ENCODE data around the gene PIAS2. TPM values are rescaled to one million over a fixed set of nuclear protein-coding genes. Genes with fewer than 3 reads are reported as not detected.
"Not testable (repeated sequence)": the region's sequence is repeated elsewhere in the genome, so short reads cannot be mapped to it uniquely, and the experiment has no call there.

Gene PIAS2
- total RNA-seq, 2 donors from 2014 or later, result 16.3 to 35.2 TPM

DNA sequence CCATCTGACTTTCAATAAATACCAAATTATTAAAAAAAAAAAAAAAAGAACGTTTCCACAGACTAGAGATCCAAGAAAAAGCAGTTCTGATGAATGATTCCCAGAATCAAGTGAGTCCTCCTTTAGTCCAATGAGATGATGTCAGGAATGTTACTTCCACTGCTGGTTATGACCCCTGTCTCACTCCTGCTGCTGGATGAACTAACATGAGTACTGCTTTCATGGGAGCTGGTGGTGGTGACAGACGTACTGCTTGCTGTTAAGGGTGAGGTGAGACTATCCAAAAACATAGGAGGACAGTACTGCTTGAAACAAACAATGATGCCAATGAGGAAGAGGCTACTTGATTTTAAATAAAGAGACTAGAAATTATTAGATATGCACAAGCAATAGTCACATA is 105.0 kb downstream of the PIAS2 start:
- intact Hi-C loops (cut with DNase I), result no loop called here
- WGBS, result 74% methylated on average over 2 of the region's 2 CpGs
- Histone ChIP-seq H3K27ac (no peak overlapping the region), H3K9me3 (no peaks in the 10 kb centered on the region), H3K36me3 (no peaks in the 10 kb centered on the region), H3K4me1 (replicated peaks) (peaks cover 7% of the 10 kb centered on the region), H3K27me3 (replicated peaks; ENCODE audit: insufficient read depth) (no peaks in the 10 kb centered on the region), H3K4me3 (no peak overlapping the region)
- DNase-seq (ENCODE audit: low spot score), result no peak
- no peak for TF ChIP-seq POLR2AphosphoS5 (IDR thresholded peaks at IDR 0.05)
- no peak for TF ChIP-seq POLR2A (IDR thresholded peaks at IDR 0.05)
- no peak for TF ChIP-seq CTCF (IDR thresholded peaks at IDR 0.05)

DNA sequence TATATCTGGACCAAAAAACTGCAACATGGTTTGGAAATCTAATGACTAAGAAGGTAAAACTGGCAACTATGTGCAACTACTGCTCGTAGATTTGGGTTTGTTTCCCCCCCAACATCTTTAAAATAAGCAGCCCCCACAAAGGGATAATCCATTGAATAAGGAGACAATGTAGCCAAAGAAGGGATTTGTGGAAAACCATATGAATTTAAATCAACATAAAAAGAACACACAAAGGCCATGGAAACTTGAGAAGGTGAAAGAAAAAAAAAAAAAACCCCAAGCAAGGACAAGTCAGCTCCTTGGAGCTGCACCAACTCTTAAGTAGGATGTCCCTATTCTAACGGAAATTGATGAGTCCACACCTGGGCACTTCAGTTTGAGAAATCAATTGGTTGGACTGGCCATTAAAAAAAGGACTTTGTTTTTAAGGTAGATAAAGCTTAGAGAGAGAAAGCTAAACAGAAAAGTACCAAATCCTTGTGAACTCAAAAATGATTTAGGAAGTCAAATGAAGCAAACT is 106.8 kb downstream of the PIAS2 start:
- H3K27me3 ChIP-seq (replicated peaks; ENCODE audit: insufficient read depth), result no peaks in the 10 kb centered on the region
- H3K27ac ChIP-seq, result no peak overlapping the region
- intact Hi-C loops (cut with DNase I), result no loop called here
- peaks cover 7% of the 10 kb centered on the region for H3K4me1 ChIP-seq (replicated peaks)
- 62% methylated on average over 2 of the region's 2 CpGs for WGBS
- TF ChIP-seq POLR2AphosphoS5 (IDR thresholded peaks at IDR 0.05) (no peak), POLR2A (IDR thresholded peaks at IDR 0.05) (no peak), CTCF (IDR thresholded peaks at IDR 0.05) (no peak)
- no peaks in the 10 kb centered on the region for H3K36me3 ChIP-seq
- no peak for DNase-seq (ENCODE audit: low spot score)
- H3K4me3 ChIP-seq, result no peak overlapping the region
- H3K9me3 ChIP-seq, result no peaks in the 10 kb centered on the region

DNA sequence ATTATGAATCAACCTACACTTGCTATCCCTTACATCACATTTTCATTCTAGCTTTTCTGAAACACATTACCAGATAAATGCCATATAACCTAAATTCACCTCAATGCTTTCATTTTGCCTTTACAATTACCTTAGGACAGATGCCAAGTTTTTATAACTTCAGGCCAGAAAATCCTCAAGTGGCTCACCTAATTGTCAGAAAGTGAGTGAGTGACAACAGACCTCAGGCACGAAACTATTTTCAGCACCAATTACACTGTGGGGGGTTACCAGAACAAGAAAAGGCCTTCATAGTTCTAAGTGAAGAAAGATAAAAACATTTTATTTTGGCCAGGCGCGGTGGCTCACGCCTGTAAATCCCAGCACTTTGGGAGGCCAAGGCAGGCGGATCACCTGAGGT is 108.2 kb downstream of the PIAS2 start:
- no peak for DNase-seq (ENCODE audit: low spot score)
- Histone ChIP-seq H3K27ac (no peak overlapping the region), H3K4me3 (no peak overlapping the region), H3K36me3 (no peaks in the 10 kb centered on the region), H3K4me1 (replicated peaks) (peaks cover 7% of the 10 kb centered on the region), H3K27me3 (replicated peaks; ENCODE audit: insufficient read depth) (no peaks in the 10 kb centered on the region), H3K9me3 (no peaks in the 10 kb centered on the region)
- no peak for TF ChIP-seq POLR2AphosphoS5 (IDR thresholded peaks at IDR 0.05)
- TF ChIP-seq POLR2A (IDR thresholded peaks at IDR 0.05), result no peak
- TF ChIP-seq CTCF (IDR thresholded peaks at IDR 0.05), result no peak
- intact Hi-C loops (cut with DNase I), result no loop called here
- WGBS, result 97% methylated on average over 5 of the region's 5 CpGs

GRCh38 chr18:46795945-46796344 is 121.4 kb downstream of the PIAS2 start:
- H3K27me3 ChIP-seq (replicated peaks; ENCODE audit: insufficient read depth); H3K36me3 ChIP-seq; H3K27ac ChIP-seq; H3K4me1 ChIP-seq (replicated peaks); DNase-seq (ENCODE audit: low spot score); intact Hi-C loops (cut with DNase I); H3K4me3 ChIP-seq; H3K9me3 ChIP-seq: not testable (repeated sequence)
- WGBS, result 96% methylated on average over 6 of the region's 6 CpGs

DNA sequence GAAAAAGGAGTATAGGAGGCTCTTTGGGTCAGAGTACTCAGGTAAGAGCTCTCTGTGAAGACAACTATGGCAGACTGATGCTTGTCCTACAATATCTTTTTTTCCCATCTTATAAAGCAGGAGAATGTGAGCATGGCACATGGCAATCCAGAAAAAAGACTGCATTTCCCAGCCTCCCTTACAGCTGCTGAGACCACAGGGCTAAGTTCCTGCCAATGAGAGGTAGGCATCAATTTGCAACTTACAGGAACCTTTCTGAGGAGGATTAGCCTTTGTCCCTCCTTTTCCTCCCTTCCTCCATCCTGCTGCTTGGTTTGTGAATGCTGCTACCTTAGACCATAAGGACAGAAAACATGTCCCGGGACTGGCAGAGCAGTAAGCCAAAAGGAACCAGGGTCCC is 122.7 kb downstream of the PIAS2 start:
- no peaks in the 10 kb centered on the region for H3K27me3 ChIP-seq (replicated peaks; ENCODE audit: insufficient read depth)
- H3K27ac ChIP-seq, result no peak overlapping the region
- DNase-seq (ENCODE audit: low spot score), result no peak
- WGBS, result 93% methylated on average over 1 of the region's 1 CpG
- intact Hi-C loops (cut with DNase I), result no loop called here
- H3K9me3 ChIP-seq, result no peaks in the 10 kb centered on the region
- H3K4me3 ChIP-seq, result no peak overlapping the region
- H3K36me3 ChIP-seq, result no peaks in the 10 kb centered on the region
- no peak for TF ChIP-seq POLR2AphosphoS5 (IDR thresholded peaks at IDR 0.05)
- H3K4me1 ChIP-seq (replicated peaks), result no peaks in the 10 kb centered on the region

GRCh38 chr18:46793565-46793964 is 123.7 kb downstream of the PIAS2 start:
- no peak for TF ChIP-seq POLR2A (IDR thresholded peaks at IDR 0.05)
- no peak for TF ChIP-seq POLR2AphosphoS5 (IDR thresholded peaks at IDR 0.05)
- no peak for TF ChIP-seq CTCF (IDR thresholded peaks at IDR 0.05)
- Histone ChIP-seq H3K36me3 (no peaks in the 10 kb centered on the region), H3K9me3 (no peaks in the 10 kb centered on the region), H3K4me1 (replicated peaks) (no peaks in the 10 kb centered on the region), H3K27ac (no peak overlapping the region), H3K4me3 (no peak overlapping the region), H3K27me3 (replicated peaks; ENCODE audit: insufficient read depth) (no peaks in the 10 kb centered on the region)
- 45% methylated on average over 3 of the region's 3 CpGs for WGBS
- DNase-seq (ENCODE audit: low spot score), result no peak
- intact Hi-C loops (cut with DNase I), result no loop called here
